CD14-positive monocyte (primary cell): ENCODE measurements around the gene SHC2. TPM values are rescaled to one million over a fixed set of nuclear protein-coding genes. Genes with fewer than 3 reads are reported as not detected.

ENCODE experiments used
- DNase-seq, 3 donors: peaks; one replicate each; pipeline ENCODE4 v3.0.0-alpha.2; 2011 to 2022
- H2AFZ ChIP-seq: 2 replicates; pipeline ENCODE4 v1.6.0; 2012; ENCODE audit warnings: mild to moderate bottlenecking, low read depth, low read length, inconsistent platforms; ENCODE audit not compliant: insufficient read depth, poor library complexity, severe bottlenecking
- H3K27ac ChIP-seq, 2 donors: 1 replicate in 1 of 2; 2 replicates in 1 of 2; pipeline ENCODE4 v1.5.1; 2012 to 2013; ENCODE audit warnings: low read length in 2 of 2, control low read depth in 1 of 2, inconsistent platforms in 1 of 2, low read depth in 1 of 2, mild to moderate bottlenecking in 1 of 2
- H3K27me3 ChIP-seq, 2 donors: one replicate each; pipeline versions ENCODE4 v1.6.0 to v1.6.1; 2011 to 2013; ENCODE audit warnings: low read length in 2 of 2; ENCODE audit not compliant: control insufficient read depth in 2 of 2, insufficient read depth in 2 of 2
- H3K36me3 ChIP-seq, 2 donors: replicated peaks in 1 of 2; 1 replicate in 1 of 2; 2 replicates in 1 of 2; pipeline versions ENCODE4 v1.5.1 to v1.6.1; 2012 to 2013; ENCODE audit warnings: low read length in 2 of 2, control low read depth in 1 of 2, inconsistent platforms in 1 of 2, mild to moderate bottlenecking in 1 of 2; ENCODE audit not compliant: insufficient read depth in 2 of 2, control insufficient read depth in 1 of 2
- H3K4me1 ChIP-seq, 2 donors: 1 replicate in 1 of 2; 2 replicates in 1 of 2; pipeline versions ENCODE4 v1.5.1 to v1.6.1; 2012 to 2013; ENCODE audit warnings: low read length in 2 of 2, control low read depth in 1 of 2, inconsistent platforms in 1 of 2, mild to moderate bottlenecking in 1 of 2, moderate library complexity in 1 of 2; ENCODE audit not compliant: insufficient read depth in 2 of 2, control insufficient read depth in 1 of 2
- H3K4me2 ChIP-seq: replicated peaks from 2 replicates; pipeline ENCODE3; 2012; ENCODE audit warnings: low read length, moderate library complexity, mild to moderate bottlenecking; ENCODE audit not compliant: poor library complexity, severe bottlenecking; ENCODE audit errors: extremely low read depth
- H3K4me3 ChIP-seq, 3 experiments: fragments of 200-600 bp in 1 of 3; sonication (generic) in 1 of 3; replicated peaks in 1 of 3; 1 replicate in 2 of 3; 2 replicates in 1 of 3; pipeline ENCODE4 v1.5.1; 2011 to 2013; ENCODE audit warnings: low read length in 3 of 3, mild to moderate bottlenecking in 3 of 3, control low read depth in 2 of 3, low read depth in 2 of 3, inconsistent platforms in 1 of 3, moderate library complexity in 1 of 3
- H3K79me2 ChIP-seq: 2 replicates; pipeline ENCODE4 v1.6.0; 2012; ENCODE audit warnings: mild to moderate bottlenecking, control low read depth, inconsistent platforms, low read length, moderate library complexity; ENCODE audit not compliant: insufficient read depth
- H3K9ac ChIP-seq: 2 replicates; pipeline ENCODE4 v1.6.0; 2017; ENCODE audit warnings: low read length, mild to moderate bottlenecking; ENCODE audit not compliant: insufficient read depth, poor library complexity, severe bottlenecking
- H3K9me3 ChIP-seq, 2 donors: replicated peaks in 1 of 2; 1 replicate in 1 of 2; 2 replicates in 1 of 2; pipeline versions ENCODE4 v1.5.1 to v1.6.1; 2012 to 2013; ENCODE audit warnings: low read length in 2 of 2, control low read depth in 1 of 2; ENCODE audit not compliant: control insufficient read depth in 1 of 2, insufficient read depth in 1 of 2
- H4K20me1 ChIP-seq: 2 replicates; pipeline ENCODE4 v1.6.0; 2012; ENCODE audit warnings: mild to moderate bottlenecking, low read length, control low read depth, moderate library complexity; ENCODE audit not compliant: insufficient read depth
- H3K27ac Mint-ChIP-seq, 7 donors: one replicate each; pipeline ENCODE4 v1.8.0; 2020; ENCODE audit warnings: mild to moderate bottlenecking in 7 of 7, mixed read lengths in 7 of 7, moderate library complexity in 6 of 7, inconsistent platforms in 2 of 7
- H3K27me3 Mint-ChIP-seq, 3 donors: one replicate each; pipeline ENCODE4 v1.8.0; 2021 to 2022; ENCODE audit warnings: low read depth in 3 of 3, mild to moderate bottlenecking in 3 of 3, mixed read lengths in 3 of 3, moderate library complexity in 3 of 3, inconsistent platforms in 1 of 3
- H3K36me3 Mint-ChIP-seq, 2 donors: one replicate each; pipeline ENCODE4 v1.8.0; 2020; ENCODE audit warnings: mixed read lengths in 2 of 2, inconsistent platforms in 1 of 2, mild to moderate bottlenecking in 1 of 2
- H3K4me1 Mint-ChIP-seq: one replicate; pipeline ENCODE4 v1.8.0; 2020; ENCODE audit warnings: mild to moderate bottlenecking, mixed read lengths
- H3K4me3 Mint-ChIP-seq, 2 donors: one replicate each; pipeline ENCODE4 v1.8.0; 2020; ENCODE audit warnings: mild to moderate bottlenecking in 2 of 2, mixed read lengths in 2 of 2, moderate library complexity in 1 of 2
- H3K9me3 Mint-ChIP-seq, 7 donors: one replicate each; pipeline ENCODE4 v1.8.0; 2020 to 2022; ENCODE audit warnings: mixed read lengths in 7 of 7, mild to moderate bottlenecking in 6 of 7, moderate library complexity in 6 of 7, inconsistent platforms in 2 of 7
- CTCF ChIP-seq: fragments of 200-600 bp; IDR thresholded peaks from one replicate; pipeline ENCODE4 v1.8.0; 2022; ENCODE audit warnings: antibody characterized with exemption, mild to moderate bottlenecking
- WGBS: methylation state at CpG from one replicate; pipeline ENCODE4 v1.1.5; 2013; ENCODE audit warnings: missing lambda C conversion rate; ENCODE audit not compliant: insufficient coverage; 5-methylcytosine and 5-hydroxymethylcytosine counted together
- intact Hi-C, 2 donors: fragments of 100-400 bp; cut with micrococcal nuclease; formaldehyde crosslinking; loops; one replicate each; pipeline versions ENCODE4 v1.15.0 to v1.15.1; 2023
- polyA plus RNA-seq, 3 donors: library from polyadenylated mRNA; depleted of rRNA in 1 of 3; unstranded in 2 of 3; stranded (reverse) in 1 of 3; fragments of 300-500 nt in 2 of 3; fragments of >200 nt in 1 of 3; fragmentation: Illumina TruSeq in 2 of 3; gene quantifications; 1 replicate in 2 of 3; 2 replicates in 1 of 3; pipeline ENCODE4 v1.2.3, GENCODE V29; 2012 to 2021

Gene SHC2
- polyA plus RNA-seq, 3 donors = not detected

DNA sequence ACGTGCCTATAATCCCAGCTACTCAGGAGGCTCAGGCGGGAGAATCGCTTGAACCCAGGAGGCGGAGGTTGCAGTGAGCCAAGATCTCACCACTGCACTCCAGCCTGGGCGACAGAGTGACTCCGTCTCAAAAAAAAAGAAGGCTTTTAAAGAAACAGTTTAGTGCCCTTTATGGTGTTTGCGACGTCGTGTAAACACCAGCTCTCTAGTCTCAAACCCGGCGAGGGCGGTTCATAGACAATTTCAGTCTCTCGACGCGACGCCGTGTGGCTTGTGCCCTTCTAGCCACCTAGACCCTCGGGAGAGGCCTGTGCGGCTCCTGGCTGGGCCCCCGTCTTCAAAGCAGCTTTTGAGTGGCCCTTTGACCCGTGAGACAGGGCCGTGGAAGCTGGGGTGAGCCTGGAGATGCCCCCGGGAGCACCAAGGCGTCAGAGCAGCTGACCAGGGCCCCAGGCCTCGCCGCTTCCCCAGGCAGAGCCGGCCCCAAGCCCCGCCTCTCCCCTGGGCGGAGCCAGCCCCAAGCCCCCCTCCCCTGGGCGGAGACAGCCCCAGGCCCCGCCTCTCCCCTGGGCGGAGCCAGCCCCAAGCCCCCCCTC, 30.4 kb upstream of the SHC2 start:
- peaks cover 11% of the 10 kb centered on the region for H3K4me1 Mint-ChIP-seq
- no peak overlapping the region for H3K4me3 Mint-ChIP-seq
- no peak for DNase-seq
- Histone ChIP-seq H4K20me1 (no peaks in the 10 kb centered on the region), H3K4me2 (no peak overlapping the region), H3K4me1 (peaks cover 12 to 19% of the 10 kb centered on the region in 2 donors), H3K9me3 (peaks cover 0 to 2% of the 10 kb centered on the region in 2 donors), H3K4me3 (no peak overlapping the region), H3K79me2 (no peaks in the 10 kb centered on the region), H2AFZ (no peak overlapping the region), H3K9ac (no peak overlapping the region), H3K27ac (no peak overlapping the region), H3K36me3 (no peaks in the 10 kb centered on the region), H3K27me3 (peaks cover 3 to 19% of the 10 kb centered on the region in 2 donors)
- H3K27ac Mint-ChIP-seq = no peak overlapping the region
- intact Hi-C loops = no loop called here
- no peaks in the 10 kb centered on the region for H3K36me3 Mint-ChIP-seq
- peaks cover 23 to 35% (median 32%) of the 10 kb centered on the region in 3 donors for H3K27me3 Mint-ChIP-seq
- 96% methylated on average over 24 of the region's 32 CpGs for WGBS
- no peak for TF ChIP-seq CTCF
- peaks cover 1 to 20% (median 15%) of the 10 kb centered on the region in 7 donors for H3K9me3 Mint-ChIP-seq

- peak overlapping the region; percentile 90 for H3K9ac ChIP-seq
- Mint-ChIP-seq H3K4me1 (peaks cover 11% of the 10 kb centered on the region), H3K27me3 (peaks cover 24 to 36% (median 33%) of the 10 kb centered on the region in 3 donors), H3K9me3 (peaks cover 1 to 10% (median 8%) of the 10 kb centered on the region in 7 donors), H3K36me3 (no peaks in the 10 kb centered on the region), H3K27ac (peak overlapping the region in 4 of 7 donors; percentile 35 to 75 (median 66)), H3K4me3 (peak overlapping the region; percentile 79 to 80)
- peak overlapping the region in 1 of 2 donors; percentile 84 for H3K27ac ChIP-seq
- no peak for TF ChIP-seq CTCF
- H2AFZ ChIP-seq = peak overlapping the region; percentile 95
- 34% methylated on average over 57 of the region's 61 CpGs for WGBS
- H3K4me3 ChIP-seq = peak overlapping the region; percentile 56 to 91 (median 71)
- no peaks in the 10 kb centered on the region for H3K79me2 ChIP-seq
- peaks cover 0 to 2% of the 10 kb centered on the region in 2 donors for H3K9me3 ChIP-seq
- H3K27me3 ChIP-seq = peaks cover 0 to 16% of the 10 kb centered on the region in 2 donors
- peak overlapping the region; percentile 99 for H3K4me2 ChIP-seq
- peaks cover 12 to 19% of the 10 kb centered on the region in 2 donors for H3K4me1 ChIP-seq
- DNase-seq = no peak
- H3K36me3 ChIP-seq = no peaks in the 10 kb centered on the region
- H4K20me1 ChIP-seq = no peaks in the 10 kb centered on the region
- intact Hi-C loops = loop anchor here (1.0 to 10.0 kb wide), 3 partner anchors 17 to 145 kb away; partner anchors contain the start of genes TPGS1 (in 2 of the 2) and MIER2 (in 1 of the 2)
These were observed 28.8 kb upstream of the SHC2 start for GRCh38 chr19:489418-490196.
